ENCODE measurements around the gene SDHC. TPM values are rescaled to one million over a fixed set of nuclear protein-coding genes. Genes with fewer than 3 reads are reported as not detected.

The SDHC gene
- total and polyA plus RNA-seq, 2 of the 8 experiments (the other 6 are each of a cell fraction or from before 2014, with no cell fraction given) = 224 to 305 TPM

GRCh38 chr1:161402446-161402845 lies 88.3 kb downstream of the SDHC start:
- H3K36me3 ChIP-seq (ENCODE audit: control insufficient read depth in 2 of 4, insufficient read depth in 4 of 4, low read length in 3 of 4) = no peaks in the 10 kb centered on the region
- H3K14ac ChIP-seq (ENCODE audit: insufficient read length) = no peak overlapping the region
- H4K8ac ChIP-seq (ENCODE audit: extremely low read depth, insufficient read depth, low read length) = no peak overlapping the region
- H3K27me3 ChIP-seq (replicated peaks in 1 of 4; ENCODE audit: control insufficient read depth in 3 of 4, extremely low read depth in 1 of 4, insufficient read depth in 3 of 4, low read length in 3 of 4) = no peaks in the 10 kb centered on the region
- CTCF ChIA-PET (ENCODE audit: partially characterized antibody) = interaction anchor here (0.8 to 1.6 kb wide), 5 partner anchors 19 to 172 kb away, joined by 3 to 6 read pairs (median 3); no protein-coding TSS in a partner anchor
- FAIRE-seq (no peak), DNase-seq (ENCODE audit: low read depth in 1 of 2, low spot score in 2 of 2) (no peak)
- POLR2A ChIA-PET (ENCODE audit: partially characterized antibody) = no interaction called here
- H3K18ac ChIP-seq (ENCODE audit: extremely low read depth, low read length) = no peak overlapping the region
- H2BK5ac ChIP-seq (ENCODE audit: low read depth, low read length) = no peak overlapping the region
- no peak overlapping the region for H2BK20ac ChIP-seq (ENCODE audit: low read length)
- H2BK12ac ChIP-seq (ENCODE audit: low read depth, low read length) = no peak overlapping the region
- no peaks in the 10 kb centered on the region; the same call in 1 of the 2 replicates for H3K23me2 ChIP-seq (ENCODE audit: low read depth, low read length)
- no peak overlapping the region for H4K91ac ChIP-seq (replicated peaks; ENCODE audit: insufficient read length, low read length)
- H2AFZ ChIP-seq (ENCODE audit: low read length) = no peak overlapping the region
- no peak overlapping the region for H3K27ac ChIP-seq (ENCODE audit: low read depth, low read length)
- no peak overlapping the region for H2BK120ac ChIP-seq (replicated peaks; ENCODE audit: low read depth, low read length)
- no peaks in the 10 kb centered on the region for H4K20me1 ChIP-seq (replicated peaks in 1 of 2; ENCODE audit: control insufficient read depth in 1 of 2, insufficient read depth in 2 of 2, low read length in 2 of 2)
- peaks cover 0 to 2% (median 1%) of the 10 kb centered on the region in 4 experiments; a peak in 3 of 7 replicates for H3K4me1 ChIP-seq (replicated peaks in 1 of 4; ENCODE audit: control insufficient read depth in 3 of 4, insufficient read depth in 4 of 4, low read length in 3 of 4)
- H3K9ac ChIP-seq (replicated peaks in 1 of 4; ENCODE audit: extremely low read depth in 1 of 4, low read depth in 3 of 4, low read length in 3 of 4) = no peak overlapping the region
- 87% methylated on average over 2 of the region's 3 CpGs; no CpG with 5 or more reads in 1 of the 2 experiments for WGBS, 2 experiments (ENCODE audit: extremely low coverage in 1 of 2, insufficient coverage in 1 of 2, insufficient read length in 1 of 2, insufficient replicate concordance in 2 of 2, low coverage in 1 of 2, low lambda C conversion rate in 2 of 2, missing lambda C conversion rate in 1 of 2)
- H2AK5ac ChIP-seq (ENCODE audit: low read depth, low read length) = no peak overlapping the region
- no peak overlapping the region for H4K5ac ChIP-seq (ENCODE audit: insufficient read length, low read depth, low read length)
- no peak overlapping the region for H3K4me2 ChIP-seq (ENCODE audit: insufficient read depth in 1 of 2, low read depth in 2 of 2, low read length in 2 of 2)
- H3K9me3 ChIP-seq (ENCODE audit: insufficient read depth in 2 of 2, low read depth in 1 of 2, low read length in 1 of 2) = no peaks in the 10 kb centered on the region
- no peaks in the 10 kb centered on the region for H3K79me1 ChIP-seq (ENCODE audit: low read depth, low read length)
- H3K4ac ChIP-seq (replicated peaks; ENCODE audit: insufficient read length, low read depth, low read length) = no peak overlapping the region
- H3K4me3 ChIP-seq (ENCODE audit: extremely low read depth in 1 of 4, insufficient read depth in 2 of 4, low read depth in 3 of 4, low read length in 4 of 4) = no peak overlapping the region
- no peak overlapping the region for H2BK15ac ChIP-seq (ENCODE audit: low read length)
- no peaks in the 10 kb centered on the region for H3K79me2 ChIP-seq (ENCODE audit: control insufficient read depth in 1 of 2, insufficient read depth in 2 of 2, low read length in 2 of 2)
- H3K23ac ChIP-seq (ENCODE audit: insufficient read length) = no peak overlapping the region
- no peak overlapping the region for H3K56ac ChIP-seq (replicated peaks; ENCODE audit: insufficient read length, low read depth, low read length)
- TF ChIP-seq EZH2 (IDR thresholded peaks at IDR 0.05; ENCODE audit: low read depth, low read length, severe bottlenecking) = no peak
- no peak for TF ChIP-seq RBBP5 (IDR thresholded peaks at IDR 0.05; ENCODE audit: borderline replicate concordance, low read depth, low read length)

All from H1 (cell line).